ENCODE data around the gene NRBF2.

NRBF2 gene

GRCh38 chr10:63110940-63111339 is 22.2 kb upstream of the NRBF2 start:
- FAIRE-seq (no peak), DNase-seq (ENCODE audit: insufficient read length, low spot score) (no peak)
- TF ChIP-seq CTCF (IDR thresholded peaks at IDR 0.05; ENCODE audit: insufficient read depth, missing control alignments), result no peak

DNA sequence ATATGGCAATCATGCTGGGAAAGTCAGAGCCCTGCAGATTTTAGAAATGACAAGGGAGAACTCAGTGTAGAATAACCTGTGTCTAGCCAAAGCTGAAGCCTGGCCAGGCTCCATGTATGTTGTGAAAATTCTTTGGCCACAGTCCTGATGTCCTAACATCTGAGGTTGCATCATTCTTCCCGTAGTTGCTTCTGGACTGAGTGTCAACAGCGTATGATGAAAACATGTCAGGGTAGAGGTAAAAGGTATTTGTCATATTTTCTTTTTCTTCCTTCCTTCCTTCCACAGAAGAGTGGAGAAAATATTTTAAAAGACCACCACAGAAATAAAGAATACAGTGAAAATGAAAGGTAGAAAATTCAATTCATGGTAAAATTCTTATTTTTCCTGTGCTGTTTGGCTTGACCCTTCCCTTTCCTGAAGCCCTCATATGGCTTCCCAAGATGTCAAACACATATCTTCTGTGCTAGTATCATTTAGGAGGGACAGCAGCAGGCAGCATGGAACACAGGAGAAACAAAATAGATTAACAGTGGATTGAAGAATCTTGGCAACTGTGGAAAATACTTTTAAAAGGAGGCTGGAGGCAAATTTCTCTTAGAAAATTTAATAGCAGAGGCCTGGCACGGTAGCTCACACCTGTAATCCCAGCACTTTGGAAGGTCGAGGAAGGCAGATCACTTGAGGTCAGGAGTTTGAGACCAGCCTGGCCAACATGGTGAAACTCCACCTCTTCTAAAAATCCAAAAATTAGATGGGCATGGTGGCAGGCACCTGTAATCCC is 18.9 kb upstream of the NRBF2 start:
- FAIRE-seq (no peak), DNase-seq (ENCODE audit: insufficient read length, low spot score) (no peak)
- TF ChIP-seq CTCF (IDR thresholded peaks at IDR 0.05; ENCODE audit: insufficient read depth, missing control alignments), result no peak

DNA sequence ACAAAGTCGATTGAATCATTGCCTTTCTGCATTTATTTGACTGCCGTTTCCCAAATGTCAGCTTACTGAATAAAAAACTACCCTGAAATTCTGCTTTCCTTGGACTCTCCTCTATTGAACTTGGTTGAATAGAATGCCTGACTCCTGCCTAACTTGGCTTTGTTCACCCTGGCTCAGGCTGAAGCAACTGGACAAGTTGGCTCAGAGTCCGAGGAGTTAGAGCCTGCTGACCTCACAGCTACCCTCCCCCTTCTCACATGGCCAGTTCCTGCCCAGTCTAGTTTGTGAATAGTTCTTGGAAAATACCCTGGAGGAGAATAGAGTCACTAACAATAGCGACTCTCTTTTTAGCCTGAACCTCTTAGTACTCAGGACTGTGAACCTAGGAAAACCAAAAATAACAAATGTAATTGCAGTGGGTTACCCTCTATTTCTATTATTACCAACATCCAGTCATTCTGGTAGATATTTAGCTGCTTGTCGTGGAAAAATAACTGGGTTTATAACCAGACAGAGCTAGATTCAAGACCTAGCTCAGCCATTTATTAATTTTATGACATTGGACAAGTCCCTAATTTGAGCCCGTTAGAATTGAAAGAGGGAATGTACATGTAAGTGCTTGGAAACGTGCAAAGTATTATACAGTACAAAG is 17.3 kb upstream of the NRBF2 start:
- DNase-seq (ENCODE audit: insufficient read length, low spot score) (no peak), FAIRE-seq (no peak)
- TF ChIP-seq CTCF (IDR thresholded peaks at IDR 0.05; ENCODE audit: insufficient read depth, missing control alignments), result no peak

- DNase-seq (ENCODE audit: insufficient read length, low spot score) (no peak), FAIRE-seq (no peak)
- no peak for TF ChIP-seq CTCF (IDR thresholded peaks at IDR 0.05; ENCODE audit: insufficient read depth, missing control alignments)
These were observed 16.6 kb upstream of the NRBF2 start for GRCh38 chr10:63116452-63117072.

DNA sequence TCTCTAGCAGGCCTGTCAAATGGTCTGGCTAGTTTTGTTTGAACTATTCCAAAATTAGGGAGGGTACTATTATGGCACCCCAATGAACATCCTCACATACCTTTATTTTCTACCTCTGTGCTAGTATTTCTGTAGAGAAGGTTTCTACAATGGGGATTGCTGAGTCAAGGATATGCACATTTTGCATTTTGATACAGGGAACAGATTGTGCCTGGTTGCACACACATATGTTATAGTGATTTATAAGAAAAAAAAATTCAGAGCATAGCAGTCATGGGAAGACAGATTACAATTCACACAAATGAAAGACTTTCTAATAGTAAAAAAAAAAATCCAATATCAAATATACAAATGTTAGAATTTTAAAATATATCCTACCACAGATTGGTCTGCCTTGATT is 14.1 kb upstream of the NRBF2 start:
- DNase-seq (ENCODE audit: insufficient read length, low spot score), result no peak
- TF ChIP-seq CTCF (IDR thresholded peaks at IDR 0.05; ENCODE audit: insufficient read depth, missing control alignments), result no peak
- no peak for FAIRE-seq

DNA sequence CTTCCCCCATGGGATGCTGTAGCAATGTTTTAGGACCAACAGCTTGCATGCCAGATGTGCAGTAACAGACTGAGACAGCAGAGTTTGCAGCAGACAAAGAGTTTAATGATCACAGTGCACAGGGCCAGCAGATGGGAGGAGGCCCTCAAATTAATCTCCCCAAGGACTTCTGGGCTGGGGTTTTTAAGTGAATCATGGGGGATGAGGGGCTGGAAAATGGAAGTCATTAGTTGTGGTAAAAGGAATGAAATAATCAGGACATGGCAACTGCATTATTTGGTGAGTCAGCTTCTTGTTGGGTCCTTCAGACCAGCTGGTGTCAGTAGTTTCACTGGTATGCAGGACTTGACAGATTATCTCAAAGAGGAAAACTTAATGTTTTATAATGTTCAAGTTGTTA is 12.6 kb upstream of the NRBF2 start:
- no peak for DNase-seq (ENCODE audit: insufficient read length, low spot score)
- FAIRE-seq, result no peak
- TF ChIP-seq CTCF (IDR thresholded peaks at IDR 0.05; ENCODE audit: insufficient read depth, missing control alignments), result no peak
